NB4 (cell line): Measurements from ENCODE around the gene VPS33A.

ENCODE experiments used
- CTCF ChIP-seq: IDR thresholded peaks from one replicate; pipeline ENCODE4 v1.5.1; 2012; ENCODE audit warnings: low read depth, low read length
- MAX ChIP-seq: IDR thresholded peaks from 2 replicates; pipeline ENCODE4 v1.6.1; 2011; ENCODE audit warnings: low read depth, low read length

GRCh38 chr12:122197612-122197966, 68.7 kb downstream of the VPS33A start:
- TF ChIP-seq CTCF = no peak
- TF ChIP-seq MAX = no peak
